M059J (cell line): Measurements from ENCODE around the gene ARHGAP27. TPM values are rescaled to one million over a fixed set of nuclear protein-coding genes. Genes with fewer than 3 reads are reported as not detected.
A peak's percentile ranks its signal among the peaks of the same experiment; 100 is the strongest.
"Not testable (repeated sequence)": the region's sequence is repeated elsewhere in the genome, so short reads cannot be mapped to it uniquely, and the experiment has no call there.

Experiments
- DNase-seq: peaks from one replicate; pipeline ENCODE4 v3.0.0-alpha.2; 2012; ENCODE audit warnings: low read depth
- total RNA-seq: library from RNA; depleted of rRNA; stranded (reverse); fragments of >200 nt; shearing (Covaris generic); gene quantifications from 2 replicates; pipeline ENCODE4 v1.2.3, GENCODE V29; 2014; rRNA removed

ARHGAP27 gene
- total RNA-seq, 1 experiment from 2014 or later = 3.3 TPM

- DNase-seq = no peak
Observed at GRCh38 chr17:45363498-45363897, 69.2 kb downstream of the ARHGAP27 start.

DNA sequence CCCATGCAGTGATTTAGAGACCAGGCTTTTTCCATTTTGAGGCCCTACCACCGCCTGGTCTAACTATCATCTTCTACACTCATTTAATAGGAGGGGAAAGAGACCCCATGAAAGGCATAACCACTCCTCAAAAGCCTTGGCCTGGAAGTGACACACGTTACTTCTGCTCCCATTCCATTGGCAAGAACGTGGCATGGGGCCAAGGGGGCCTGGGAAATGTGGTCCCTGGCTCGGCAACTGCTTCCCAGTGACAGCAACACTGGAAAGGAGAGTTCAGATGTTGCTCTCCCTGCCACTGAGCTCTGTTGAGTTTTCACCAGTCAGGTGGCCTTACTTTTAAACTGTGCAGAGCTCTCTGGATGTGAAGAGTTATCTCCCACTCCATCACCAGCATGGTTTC lies 70.7 kb downstream of the ARHGAP27 start:
- DNase-seq = no peak

DNA sequence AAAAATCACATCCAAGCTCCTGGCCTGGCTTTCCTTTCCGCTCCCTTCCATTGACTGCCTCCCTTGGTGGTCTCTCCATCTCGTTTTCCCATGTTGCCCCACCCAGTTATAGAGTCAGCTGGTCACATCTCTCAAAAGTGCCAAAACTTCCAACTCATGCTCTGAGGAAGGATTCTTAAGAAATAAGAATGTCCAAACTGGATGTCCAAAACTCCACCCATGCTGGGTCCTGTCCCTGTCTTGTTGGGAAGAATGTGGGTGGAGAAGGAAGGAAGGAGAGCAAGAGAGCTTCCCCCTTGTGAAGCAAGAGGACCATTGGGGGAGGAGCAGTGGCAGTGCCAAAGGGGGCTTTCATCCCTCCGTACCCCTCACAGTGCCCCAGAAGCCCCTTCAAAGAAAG lies 71.2 kb downstream of the ARHGAP27 start:
- no peak for DNase-seq

DNA sequence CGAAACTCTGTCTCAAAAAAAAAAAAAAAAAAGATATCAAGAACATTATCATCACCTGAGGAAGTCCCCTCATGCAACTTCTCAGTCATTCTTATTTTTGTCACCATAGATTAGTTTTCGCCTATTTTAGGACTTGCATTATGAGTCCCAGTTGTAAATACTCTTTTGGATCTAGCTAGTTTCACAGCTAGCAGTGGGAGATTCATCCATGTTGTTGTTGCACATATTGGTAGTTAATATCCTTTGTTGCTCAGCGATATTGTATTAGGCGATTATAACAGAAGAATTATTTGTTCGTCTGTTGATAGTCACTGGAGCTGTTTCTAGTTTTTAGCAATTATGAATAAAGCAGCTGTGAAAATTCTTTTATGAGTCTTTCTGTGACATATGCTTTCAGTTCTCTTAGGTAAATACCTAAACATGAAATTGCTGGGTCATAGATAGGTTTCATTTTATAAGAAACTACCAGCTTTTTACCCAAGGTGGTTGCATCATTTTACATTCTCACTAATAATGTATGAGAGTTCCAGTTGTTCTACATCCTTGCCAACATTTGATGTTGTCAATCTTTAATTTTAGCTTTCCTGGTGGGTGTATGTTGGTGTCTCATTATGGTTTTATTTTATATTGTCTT lies 75.2 kb downstream of the ARHGAP27 start:
- no peak for DNase-seq

DNA sequence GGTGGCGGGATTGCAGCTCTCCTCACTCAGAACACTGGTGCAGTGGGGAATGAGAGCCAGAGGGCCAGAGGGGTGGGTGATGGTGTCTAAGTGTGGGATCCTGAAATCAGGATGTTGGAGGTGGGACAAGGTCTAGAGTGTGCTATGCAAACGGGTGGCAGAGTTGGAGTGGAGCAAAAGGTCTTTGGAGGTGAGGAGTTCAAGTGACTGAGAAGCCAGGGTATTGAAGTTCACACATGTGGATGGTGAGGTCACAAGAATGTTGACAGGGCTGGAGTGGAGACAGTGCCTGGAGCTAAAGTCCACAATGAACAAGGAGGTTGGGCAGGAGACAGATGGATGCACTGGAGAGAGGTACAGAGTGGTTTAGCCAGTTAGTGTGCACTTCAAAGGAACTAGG lies 77.6 kb downstream of the ARHGAP27 start:
- peak; percentile 33 for DNase-seq

DNA sequence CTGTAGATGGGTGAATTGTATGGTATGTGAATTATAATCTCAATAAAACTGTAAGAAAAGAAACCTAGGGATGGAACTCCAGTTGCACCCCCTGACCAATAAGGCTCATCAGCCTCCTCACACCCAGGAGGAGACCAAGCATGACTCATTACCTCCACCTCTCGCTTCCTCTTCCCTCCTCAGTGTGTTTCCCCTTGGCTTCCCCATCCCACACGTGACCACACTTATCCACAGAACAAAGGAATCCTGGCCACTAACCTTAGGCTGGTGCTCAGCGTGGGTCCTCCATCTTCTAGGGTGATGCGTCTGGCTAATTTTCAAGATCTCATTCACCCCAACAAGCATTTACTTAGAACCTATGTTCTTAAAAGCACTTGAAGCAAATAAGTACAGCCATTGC lies 79.6 kb downstream of the ARHGAP27 start:
- DNase-seq = peak; percentile 33

DNA sequence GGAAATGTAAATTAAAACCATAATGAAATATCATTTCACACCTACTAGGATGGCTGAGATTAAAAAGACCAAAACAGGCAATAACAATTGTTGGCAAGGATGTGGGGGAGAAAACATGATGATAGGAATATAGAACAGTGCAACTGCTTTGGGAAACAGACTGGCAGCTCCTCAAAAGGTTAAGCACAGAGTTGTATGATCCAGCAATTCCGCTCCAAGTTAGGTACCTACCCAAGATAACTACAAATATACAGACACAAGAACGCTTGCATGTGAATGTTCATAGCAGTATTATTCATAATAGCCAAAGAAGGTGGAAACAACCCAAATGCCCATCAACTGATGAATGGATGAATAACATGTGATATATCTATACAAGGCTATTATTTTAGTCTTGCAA lies 80.8 kb downstream of the ARHGAP27 start:
- no peak for DNase-seq

GRCh38 chr17:45347444-45347843 lies 85.2 kb downstream of the ARHGAP27 start:
- DNase-seq = no peak

GRCh38 chr17:45346216-45347015 lies 86.3 kb downstream of the ARHGAP27 start:
- no peak for DNase-seq

- peak; percentile 77 for DNase-seq
Observed at GRCh38 chr17:45345554-45346215, 87.0 kb downstream of the ARHGAP27 start.

- DNase-seq = no peak
Observed at GRCh38 chr17:45345246-45345553, 87.5 kb downstream of the ARHGAP27 start.

- DNase-seq = not testable (repeated sequence)
Observed at GRCh38 chr17:45343967-45344664, 88.6 kb downstream of the ARHGAP27 start.

Other genes with a start within 250 kb of the ARHGAP27 start
- gene FMNL1, start 211.0 kb downstream of the ARHGAP27 start, total RNA-seq = 3.1 and 5.6 TPM in 2 replicates
- gene SPATA32, start 170.8 kb downstream of the ARHGAP27 start, total RNA-seq = not detected in 2 replicates
- gene MAP3K14, start 115.8 kb downstream of the ARHGAP27 start, total RNA-seq = 5.3 and 10.1 TPM in 2 replicates
- 9.9 and 31.3 TPM in 2 replicates for gene PLEKHM1, start 57.9 kb upstream of the ARHGAP27 start, total RNA-seq